ENCODE data around the gene LRP2BP.
"Not testable (repeated sequence)": the region's sequence is repeated elsewhere in the genome, so short reads cannot be mapped to it uniquely, and the experiment has no call there.

Gene LRP2BP

DNA sequence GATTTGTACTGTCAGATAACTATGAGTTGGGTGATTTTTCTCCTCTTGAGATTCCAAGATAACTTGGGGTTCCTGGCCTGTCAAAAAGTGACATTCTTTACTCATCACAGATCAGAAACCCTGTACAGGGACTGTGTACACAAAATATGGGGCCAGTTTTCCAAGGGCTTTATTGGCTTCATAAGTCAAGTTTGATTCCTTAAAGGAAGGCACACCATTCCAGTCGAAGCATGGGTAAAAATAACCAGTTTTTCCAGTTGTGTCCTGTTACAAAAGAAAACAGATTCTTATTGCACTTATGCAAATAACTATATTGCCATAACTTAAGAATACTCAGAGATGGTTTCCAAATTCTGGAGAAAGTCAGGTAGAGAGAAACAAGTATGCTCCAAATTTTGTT is 70.0 kb downstream of the LRP2BP start:
- not testable (repeated sequence) for H4K91ac ChIP-seq (ENCODE audit: low read depth, low read length); H3K79me2 ChIP-seq (ENCODE audit: control insufficient read depth, insufficient read depth, low read length, poor library complexity); H3K9me3 ChIP-seq (ENCODE audit: insufficient read depth, low read depth, low read length); H3K18ac ChIP-seq (ENCODE audit: low read length); H3K79me1 ChIP-seq (ENCODE audit: low read length); H2BK5ac ChIP-seq (ENCODE audit: low read depth, low read length, poor library complexity); H2AK5ac ChIP-seq (ENCODE audit: low read length); H2AFZ ChIP-seq (ENCODE audit: insufficient read depth, low read length, poor library complexity); H3K4ac ChIP-seq (ENCODE audit: low read depth, low read length); H3K4me2 ChIP-seq (ENCODE audit: low read length); H3K14ac ChIP-seq (ENCODE audit: low read length); H3K4me1 ChIP-seq (ENCODE audit: control insufficient read depth in 1 of 2, insufficient read depth in 2 of 2, low read length in 2 of 2); H3K27me3 ChIP-seq (ENCODE audit: insufficient read depth, low read length); H3K9ac ChIP-seq (ENCODE audit: low read length); H2BK12ac ChIP-seq (ENCODE audit: low read length); H4K12ac ChIP-seq (ENCODE audit: low read depth, low read length); H3K23ac ChIP-seq (ENCODE audit: low read length); H4K8ac ChIP-seq (ENCODE audit: low read depth, low read length); H3K4me3 ChIP-seq (ENCODE audit: low read depth, low read length); H2BK120ac ChIP-seq (ENCODE audit: insufficient read depth, low read length, poor library complexity)
- DNase-seq, result peak in 1 of 2 donors; percentile 80
- no CpG with 5 or more reads among the region's 1 CpG for WGBS (ENCODE audit: extremely low coverage, insufficient coverage, insufficient read length)
- H3K36me3 ChIP-seq (ENCODE audit: control insufficient read depth in 1 of 2, insufficient read depth in 2 of 2, low read length in 2 of 2), result peaks cover 16 to 18% of the 10 kb centered on the region in 2 experiments
- peak overlapping the region; percentile 17 for H3K27ac ChIP-seq (ENCODE audit: low read depth, low read length)

DNA sequence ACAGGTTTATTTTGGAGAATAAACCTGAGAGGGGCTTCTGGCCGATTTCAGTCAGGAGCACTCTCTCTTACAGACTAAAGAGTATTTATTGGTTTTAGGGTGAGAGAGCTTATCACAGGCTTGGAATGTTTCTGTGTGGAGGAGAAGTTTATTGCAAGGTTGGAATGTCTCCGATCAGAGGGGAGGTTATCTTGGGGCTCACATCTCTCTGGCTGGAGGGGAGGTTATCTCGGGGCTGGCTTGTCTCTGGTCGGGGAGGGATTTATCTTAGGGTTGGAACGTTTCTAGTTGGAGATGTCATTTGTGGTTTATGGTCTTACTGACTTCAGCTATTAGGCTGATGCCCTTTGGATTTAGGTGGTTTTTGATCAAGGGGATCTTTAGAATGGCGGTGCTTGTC is 71.4 kb downstream of the LRP2BP start:
- H3K4me1 ChIP-seq (ENCODE audit: control insufficient read depth in 1 of 2, insufficient read depth in 2 of 2, low read length in 2 of 2); H2AFZ ChIP-seq (ENCODE audit: insufficient read depth, low read length, poor library complexity); DNase-seq; H3K18ac ChIP-seq (ENCODE audit: low read length); H3K9ac ChIP-seq (ENCODE audit: low read length); H3K9me3 ChIP-seq (ENCODE audit: insufficient read depth, low read depth, low read length); H2BK120ac ChIP-seq (ENCODE audit: insufficient read depth, low read length, poor library complexity); H4K8ac ChIP-seq (ENCODE audit: low read depth, low read length); H4K91ac ChIP-seq (ENCODE audit: low read depth, low read length); H3K27ac ChIP-seq (ENCODE audit: low read depth, low read length); H3K14ac ChIP-seq (ENCODE audit: low read length); H2BK12ac ChIP-seq (ENCODE audit: low read length); H3K79me2 ChIP-seq (ENCODE audit: control insufficient read depth, insufficient read depth, low read length, poor library complexity); H4K12ac ChIP-seq (ENCODE audit: low read depth, low read length); H3K4me3 ChIP-seq (ENCODE audit: low read depth, low read length); H3K27me3 ChIP-seq (ENCODE audit: insufficient read depth, low read length); H3K4ac ChIP-seq (ENCODE audit: low read depth, low read length); H3K23ac ChIP-seq (ENCODE audit: low read length); H2BK5ac ChIP-seq (ENCODE audit: low read depth, low read length, poor library complexity); H2AK5ac ChIP-seq (ENCODE audit: low read length); H3K4me2 ChIP-seq (ENCODE audit: low read length); H3K79me1 ChIP-seq (ENCODE audit: low read length): not testable (repeated sequence)
- H3K36me3 ChIP-seq (ENCODE audit: control insufficient read depth in 1 of 2, insufficient read depth in 2 of 2, low read length in 2 of 2), result peaks cover 12 to 14% of the 10 kb centered on the region in 2 experiments
- WGBS (ENCODE audit: extremely low coverage, insufficient coverage, insufficient read length), result no CpG with 5 or more reads among the region's 6 CpGs

DNA sequence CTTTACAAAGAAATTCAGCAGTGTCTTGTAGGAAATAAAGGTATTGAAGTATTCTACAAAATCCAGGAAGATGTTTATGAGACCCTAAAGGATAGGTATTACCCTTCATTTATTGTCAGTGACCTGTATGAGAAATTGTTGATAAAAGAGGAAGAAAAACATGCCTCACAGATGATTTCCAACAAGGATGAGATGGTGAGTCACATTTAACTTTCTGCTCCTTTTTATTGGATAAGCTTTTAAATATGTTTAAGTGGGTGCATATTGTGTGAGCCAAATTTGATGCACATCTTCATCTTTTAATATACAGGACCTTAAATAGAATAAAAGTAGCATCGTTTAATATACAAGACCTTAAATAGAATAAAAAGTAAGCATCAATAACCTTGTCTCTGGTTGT is 72.1 kb downstream of the LRP2BP start:
- H3K4ac ChIP-seq (ENCODE audit: low read depth, low read length), result no peak overlapping the region
- no CpG with 5 or more reads among the region's 1 CpG for WGBS (ENCODE audit: extremely low coverage, insufficient coverage, insufficient read length)

DNA sequence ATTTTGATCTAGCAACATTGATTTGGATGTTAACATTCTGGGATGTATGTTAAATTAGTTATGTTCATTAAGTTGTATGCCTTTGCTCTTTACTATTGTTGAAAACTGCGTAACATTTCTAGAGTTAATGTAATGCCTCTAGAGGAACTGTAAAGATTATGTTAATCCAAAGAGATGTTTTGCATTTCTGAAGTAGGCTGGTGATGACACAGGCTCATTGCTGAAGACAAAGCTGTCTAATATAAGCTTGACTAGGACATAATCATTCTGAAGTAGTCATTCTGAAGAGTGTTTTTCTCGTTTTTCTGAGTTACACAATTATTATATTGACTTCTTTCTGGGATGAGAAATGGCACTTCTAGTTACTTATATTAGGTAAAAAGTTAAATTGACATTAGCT is 72.9 kb downstream of the LRP2BP start:
- no peak overlapping the region for H2AFZ ChIP-seq (ENCODE audit: insufficient read depth, low read length, poor library complexity)
- no peak overlapping the region for H3K27ac ChIP-seq (ENCODE audit: low read depth, low read length)
- H2BK5ac ChIP-seq (ENCODE audit: low read depth, low read length, poor library complexity), result no peak overlapping the region
- H4K91ac ChIP-seq (ENCODE audit: low read depth, low read length), result no peak overlapping the region
- no CpG with 5 or more reads among the region's 2 CpGs for WGBS (ENCODE audit: extremely low coverage, insufficient coverage, insufficient read length)
- no peak overlapping the region for H3K18ac ChIP-seq (ENCODE audit: low read length)
- no peak overlapping the region for H3K14ac ChIP-seq (ENCODE audit: low read length)
- no peak overlapping the region for H2BK12ac ChIP-seq (ENCODE audit: low read length)
- no peak overlapping the region for H3K23ac ChIP-seq (ENCODE audit: low read length)
- no peaks in the 10 kb centered on the region for H3K27me3 ChIP-seq (ENCODE audit: insufficient read depth, low read length)
- DNase-seq, result peak; percentile 46 to 78
- no peak overlapping the region for H3K4me2 ChIP-seq (ENCODE audit: low read length)
- H3K4me1 ChIP-seq (ENCODE audit: control insufficient read depth in 1 of 2, insufficient read depth in 2 of 2, low read length in 2 of 2), result no peaks in the 10 kb centered on the region
- no peak overlapping the region for H4K12ac ChIP-seq (ENCODE audit: low read depth, low read length)
- H3K9ac ChIP-seq (ENCODE audit: low read length), result no peak overlapping the region
- H3K9me3 ChIP-seq (ENCODE audit: insufficient read depth, low read depth, low read length), result no peaks in the 10 kb centered on the region
- H2AK5ac ChIP-seq (ENCODE audit: low read length), result no peak overlapping the region
- no peak overlapping the region for H2BK120ac ChIP-seq (ENCODE audit: insufficient read depth, low read length, poor library complexity)
- H3K79me1 ChIP-seq (ENCODE audit: low read length), result no peaks in the 10 kb centered on the region
- peaks cover 5 to 8% of the 10 kb centered on the region in 2 experiments for H3K36me3 ChIP-seq (ENCODE audit: control insufficient read depth in 1 of 2, insufficient read depth in 2 of 2, low read length in 2 of 2)
- H3K79me2 ChIP-seq (ENCODE audit: control insufficient read depth, insufficient read depth, low read length, poor library complexity), result no peaks in the 10 kb centered on the region
- H3K4me3 ChIP-seq (ENCODE audit: low read depth, low read length), result no peak overlapping the region
- no peak overlapping the region for H4K8ac ChIP-seq (ENCODE audit: low read depth, low read length)
- no peak overlapping the region for H3K4ac ChIP-seq (ENCODE audit: low read depth, low read length)

More for the DNA sequence above, 72.1 kb downstream of the LRP2BP start:
- Histone ChIP-seq H3K9me3 (ENCODE audit: insufficient read depth, low read depth, low read length) (peaks cover 1% of the 10 kb centered on the region), H2AFZ (ENCODE audit: insufficient read depth, low read length, poor library complexity) (no peak overlapping the region), H3K4me2 (ENCODE audit: low read length) (no peak overlapping the region), H2BK12ac (ENCODE audit: low read length) (no peak overlapping the region), H3K14ac (ENCODE audit: low read length) (no peak overlapping the region), H3K79me1 (ENCODE audit: low read length) (no peaks in the 10 kb centered on the region), H3K27me3 (ENCODE audit: insufficient read depth, low read length) (no peaks in the 10 kb centered on the region), H4K12ac (ENCODE audit: low read depth, low read length) (no peak overlapping the region), H3K27ac (ENCODE audit: low read depth, low read length) (no peak overlapping the region), H3K9ac (ENCODE audit: low read length) (no peak overlapping the region), H4K8ac (ENCODE audit: low read depth, low read length) (no peak overlapping the region), H2AK5ac (ENCODE audit: low read length) (no peak overlapping the region), H3K79me2 (ENCODE audit: control insufficient read depth, insufficient read depth, low read length, poor library complexity) (no peaks in the 10 kb centered on the region), H4K91ac (ENCODE audit: low read depth, low read length) (no peak overlapping the region), H3K4me3 (ENCODE audit: low read depth, low read length) (no peak overlapping the region), H3K18ac (ENCODE audit: low read length) (no peak overlapping the region), H3K23ac (ENCODE audit: low read length) (no peak overlapping the region), H2BK120ac (ENCODE audit: insufficient read depth, low read length, poor library complexity) (no peak overlapping the region), H3K36me3 (ENCODE audit: control insufficient read depth in 1 of 2, insufficient read depth in 2 of 2, low read length in 2 of 2) (peaks cover 6 to 9% of the 10 kb centered on the region in 2 experiments), H2BK5ac (ENCODE audit: low read depth, low read length, poor library complexity) (no peak overlapping the region), H3K4me1 (ENCODE audit: control insufficient read depth in 1 of 2, insufficient read depth in 2 of 2, low read length in 2 of 2) (no peaks in the 10 kb centered on the region)
- peak in 1 of 2 donors; percentile 27 for DNase-seq

Measured in trophoblast cell (in vitro differentiated cells and primary cell).